Measurements from ENCODE around the gene GDI2.
"Not testable (repeated sequence)": the region's sequence is repeated elsewhere in the genome, so short reads cannot be mapped to it uniquely, and the experiment has no call there.

The GDI2 gene

GRCh38 chr10:5779730-5780129 is 33.5 kb downstream of the GDI2 start:
- no peak for DNase-seq

- not testable (repeated sequence) for DNase-seq
Measured at GRCh38 chr10:5777758-5778157, 35.5 kb downstream of the GDI2 start.

- DNase-seq = no peak
Measured at GRCh38 chr10:5776881-5777197, 36.4 kb downstream of the GDI2 start.

- no peak for DNase-seq
Measured at GRCh38 chr10:5776136-5776880, 36.9 kb downstream of the GDI2 start.

GRCh38 chr10:5775685-5776084 is 37.5 kb downstream of the GDI2 start:
- DNase-seq = peak; percentile 59

GRCh38 chr10:5774987-5775620 is 38.1 kb downstream of the GDI2 start:
- no peak for DNase-seq

- DNase-seq = no peak
Measured at GRCh38 chr10:5766189-5766588, 47.0 kb downstream of the GDI2 start.

GRCh38 chr10:5765617-5766016 is 47.6 kb downstream of the GDI2 start:
- no peak for DNase-seq

- no peak for DNase-seq
Measured at GRCh38 chr10:5764422-5765297, 48.6 kb downstream of the GDI2 start.

- DNase-seq = no peak
Measured at GRCh38 chr10:5762531-5762930, 50.7 kb downstream of the GDI2 start.

GRCh38 chr10:5761220-5761619 is 52.0 kb downstream of the GDI2 start:
- DNase-seq = no peak

GRCh38 chr10:5760515-5760914 is 52.7 kb downstream of the GDI2 start:
- no peak for DNase-seq

- DNase-seq = no peak
Measured at GRCh38 chr10:5758927-5759326, 54.3 kb downstream of the GDI2 start.

GRCh38 chr10:5757766-5758517 is 55.3 kb downstream of the GDI2 start:
- no peak for DNase-seq

- DNase-seq = no peak
Measured at GRCh38 chr10:5752301-5752871, 60.8 kb downstream of the GDI2 start.

GRCh38 chr10:5751601-5752253 is 61.5 kb downstream of the GDI2 start:
- no peak for DNase-seq

GRCh38 chr10:5748394-5748803 is 64.8 kb downstream of the GDI2 start:
- no peak for DNase-seq

- no peak for DNase-seq
Measured at GRCh38 chr10:5746197-5746596, 67.0 kb downstream of the GDI2 start.

GRCh38 chr10:5744849-5745248 is 68.4 kb downstream of the GDI2 start:
- DNase-seq = no peak

- DNase-seq = no peak
Measured at GRCh38 chr10:5743736-5744135, 69.5 kb downstream of the GDI2 start.

- DNase-seq = no peak
Measured at GRCh38 chr10:5742116-5742515, 71.1 kb downstream of the GDI2 start.

GRCh38 chr10:5741276-5741675 is 72.0 kb downstream of the GDI2 start:
- no peak for DNase-seq

Data from activated gamma-delta T cell (primary cell).